ENCODE data around the gene PRIM1.

GRCh38 chr12:56769868-56770267 lies 17.7 kb upstream of the PRIM1 start:
- TF ChIP-seq EP300 (IDR thresholded peaks at IDR 0.05; ENCODE audit: borderline replicate concordance) = no peak
- no peak for TF ChIP-seq CEBPB (IDR thresholded peaks at IDR 0.05)
- no peak for TF ChIP-seq TCF12 (IDR thresholded peaks at IDR 0.05; ENCODE audit: low read depth)
- no peak for TF ChIP-seq EGR1 (IDR thresholded peaks at IDR 0.05)
- TF ChIP-seq REST (IDR thresholded peaks at IDR 0.05; ENCODE audit: low read depth) = no peak
- TF ChIP-seq ZBTB7A (IDR thresholded peaks at IDR 0.05; ENCODE audit: low read depth) = no peak
- TF ChIP-seq FOXM1 (IDR thresholded peaks at IDR 0.05; ENCODE audit: borderline replicate concordance, low read depth) = no peak
- no peak for TF ChIP-seq TAF1 (IDR thresholded peaks at IDR 0.05; ENCODE audit: low read depth)
